ENCODE data around the gene AUP1.

AUP1 gene

GRCh38 chr2:74524005-74524404 lies 5.5 kb downstream of the AUP1 start:
- no peaks in the 10 kb centered on the region for H4K20me1 ChIP-seq (ENCODE audit: insufficient read depth)
- peaks cover 18% of the 10 kb centered on the region for H3K79me2 ChIP-seq (ENCODE audit: insufficient read depth, low read depth)
- TF ChIP-seq CTCF (conservative IDR thresholded peaks at IDR 0.05; ENCODE audit: low read depth, low read length) = no peak
- H3K4me1 ChIP-seq (ENCODE audit: low read depth, poor library complexity, severe bottlenecking) = peaks cover 10% of the 10 kb centered on the region
- no peak overlapping the region for H3K9ac ChIP-seq
- no peak overlapping the region for H2AFZ ChIP-seq (ENCODE audit: low read depth)
- peaks cover 4% of the 10 kb centered on the region; the same call in 1 of the 2 replicates for H3K36me3 ChIP-seq (ENCODE audit: insufficient read depth)
- peaks cover 15% of the 10 kb centered on the region; the same call in 1 of the 2 replicates for H3K27me3 ChIP-seq (ENCODE audit: insufficient read depth, low read depth)
- H3K4me3 ChIP-seq (IDR thresholded peaks at IDR 0.05; ENCODE audit: insufficient read depth, low read depth, low read length) = no peak overlapping the region
- no peak overlapping the region for H3K27ac ChIP-seq
- no peak overlapping the region for H3K4me2 ChIP-seq

- Histone ChIP-seq H4K20me1 (ENCODE audit: insufficient read depth) (no peaks in the 10 kb centered on the region), H3K27ac (no peak overlapping the region), H3K4me2 (no peak overlapping the region), H3K27me3 (ENCODE audit: insufficient read depth, low read depth) (peaks cover 27% of the 10 kb centered on the region; the same call in 1 of the 2 replicates), H3K36me3 (ENCODE audit: insufficient read depth) (peaks cover 4% of the 10 kb centered on the region; the same call in 1 of the 2 replicates), H2AFZ (ENCODE audit: low read depth) (no peak overlapping the region), H3K4me3 (IDR thresholded peaks at IDR 0.05; ENCODE audit: insufficient read depth, low read depth, low read length) (no peak overlapping the region), H3K79me2 (ENCODE audit: insufficient read depth, low read depth) (peaks cover 3% of the 10 kb centered on the region; the same call in 1 of the 2 replicates), H3K4me1 (ENCODE audit: low read depth, poor library complexity, severe bottlenecking) (no peaks in the 10 kb centered on the region), H3K9ac (no peak overlapping the region)
- TF ChIP-seq CTCF (conservative IDR thresholded peaks at IDR 0.05; ENCODE audit: low read depth, low read length) = no peak
These were observed 7.0 kb downstream of the AUP1 start for GRCh38 chr2:74522516-74522915.

- peaks cover 56% of the 10 kb centered on the region for H3K27me3 ChIP-seq (ENCODE audit: insufficient read depth, low read depth)
These were observed 12.9 kb downstream of the AUP1 start for GRCh38 chr2:74516650-74517049.

GRCh38 chr2:74515981-74516633 lies 13.4 kb downstream of the AUP1 start:
- Histone ChIP-seq H3K4me1 (ENCODE audit: low read depth, poor library complexity, severe bottlenecking) (peaks cover 4% of the 10 kb centered on the region), H3K9ac (no peak overlapping the region), H4K20me1 (ENCODE audit: insufficient read depth) (no peaks in the 10 kb centered on the region), H3K27ac (no peak overlapping the region), H3K27me3 (ENCODE audit: insufficient read depth, low read depth) (peaks cover 60% of the 10 kb centered on the region), H3K79me2 (ENCODE audit: insufficient read depth, low read depth) (no peaks in the 10 kb centered on the region), H3K4me2 (no peak overlapping the region), H3K36me3 (ENCODE audit: insufficient read depth) (no peaks in the 10 kb centered on the region), H2AFZ (ENCODE audit: low read depth) (no peak overlapping the region), H3K4me3 (IDR thresholded peaks at IDR 0.05; ENCODE audit: insufficient read depth, low read depth, low read length) (no peak overlapping the region)
- no peak for TF ChIP-seq CTCF (conservative IDR thresholded peaks at IDR 0.05; ENCODE audit: low read depth, low read length)

More at GRCh38 chr2:74516650-74517049, 12.9 kb downstream of the AUP1 start:
- no peak overlapping the region for H2AFZ ChIP-seq (ENCODE audit: low read depth)
- H3K27ac ChIP-seq = no peak overlapping the region
- no peak for TF ChIP-seq CTCF (conservative IDR thresholded peaks at IDR 0.05; ENCODE audit: low read depth, low read length)
- H3K36me3 ChIP-seq (ENCODE audit: insufficient read depth) = no peaks in the 10 kb centered on the region
- H3K4me3 ChIP-seq (IDR thresholded peaks at IDR 0.05; ENCODE audit: insufficient read depth, low read depth, low read length) = no peak overlapping the region
- H3K4me2 ChIP-seq = no peak overlapping the region
- no peak overlapping the region for H3K9ac ChIP-seq
- H3K4me1 ChIP-seq (ENCODE audit: low read depth, poor library complexity, severe bottlenecking) = peaks cover 4% of the 10 kb centered on the region
- no peaks in the 10 kb centered on the region for H4K20me1 ChIP-seq (ENCODE audit: insufficient read depth)
- no peaks in the 10 kb centered on the region for H3K79me2 ChIP-seq (ENCODE audit: insufficient read depth, low read depth)
